Loucy (cell line): ENCODE results near the gene MEGF9.

Experiments
- H2AFZ ChIP-seq: fragments of 200-600 bp; sonication (generic); 2 replicates; pipeline ENCODE4 v1.6.0; 2016; ENCODE audit warnings: antibody characterized with exemption, mild to moderate bottlenecking, low read length, moderate library complexity
- H3F3A ChIP-seq: fragments of 200-600 bp; 2 replicates; pipeline ENCODE4 v1.6.0; 2016; ENCODE audit warnings: antibody characterized with exemption, low read depth, mild to moderate bottlenecking
- H3K27me3 ChIP-seq: fragments of 200-600 bp; sonication (generic); 2 replicates; pipeline ENCODE4 v1.6.1; 2014; ENCODE audit warnings: low read length, mild to moderate bottlenecking; ENCODE audit not compliant: insufficient read depth, poor library complexity, severe bottlenecking
- H3K36me3 ChIP-seq: fragments of 200-600 bp; sonication (generic); 2 replicates; pipeline ENCODE4 v1.6.1; 2016; ENCODE audit warnings: low read length; ENCODE audit not compliant: insufficient read depth
- H3K4me1 ChIP-seq: fragments of 200-600 bp; sonication (generic); 2 replicates; pipeline ENCODE4 v1.5.1; 2014; ENCODE audit warnings: low read length, mild to moderate bottlenecking; ENCODE audit not compliant: insufficient read depth, poor library complexity, severe bottlenecking
- H3K4me2 ChIP-seq: fragments of 200-600 bp; sonication (generic); 2 replicates; pipeline ENCODE4 v1.6.0; 2014; ENCODE audit warnings: antibody characterized with exemption, low read length, low read depth, mild to moderate bottlenecking; ENCODE audit not compliant: poor library complexity, severe bottlenecking
- H3K4me3 ChIP-seq: fragments of 200-600 bp; sonication (generic); 2 replicates; pipeline ENCODE4 v1.5.1; 2014; ENCODE audit warnings: low read length, mild to moderate bottlenecking, mixed read lengths; ENCODE audit not compliant: poor library complexity, severe bottlenecking
- H3K79me2 ChIP-seq: fragments of 200-600 bp; sonication (generic); 2 replicates; pipeline ENCODE4 v1.6.1; 2014; ENCODE audit warnings: low read length; ENCODE audit not compliant: insufficient read depth
- H3K9ac ChIP-seq: fragments of 200-600 bp; sonication (generic); 2 replicates; pipeline ENCODE4 v1.6.0; 2014; ENCODE audit warnings: mild to moderate bottlenecking, low read depth, low read length, moderate library complexity; ENCODE audit not compliant: poor library complexity, severe bottlenecking
- H3K9me2 ChIP-seq: fragments of 200-600 bp; sonication (generic); replicated peaks from 2 replicates; pipeline ENCODE4 v1.6.1; 2016; ENCODE audit warnings: low read depth, low read length, mixed read lengths
- H3K9me3 ChIP-seq: fragments of 200-600 bp; sonication (generic); 2 replicates; pipeline ENCODE4 v1.6.1; 2014; ENCODE audit warnings: mild to moderate bottlenecking, antibody characterized with exemption, low read length, low read depth; ENCODE audit not compliant: insufficient read depth
- H4K20me1 ChIP-seq: fragments of 200-600 bp; sonication (generic); 2 replicates; pipeline ENCODE4 v1.6.0; 2014; ENCODE audit warnings: antibody characterized with exemption, low read length, mild to moderate bottlenecking; ENCODE audit not compliant: insufficient read depth, poor library complexity, severe bottlenecking
- CTCF ChIP-seq: fragments of 200-600 bp; sonication (generic); conservative IDR thresholded peaks from 2 replicates; pipeline ENCODE4 v1.5.1; 2014; ENCODE audit warnings: mild to moderate bottlenecking, antibody characterized with exemption, low read length
- EZH2phosphoT487 ChIP-seq: fragments of 200-600 bp; IDR thresholded peaks from 2 replicates; pipeline ENCODE4 v1.6.1; 2018; ENCODE audit warnings: antibody characterized with exemption, mild to moderate bottlenecking, moderate library complexity, borderline replicate concordance

MEGF9 gene

GRCh38 chr9:120714088-120714845 is at the start of gene MEGF9:
Gene MEGF9, minus strand, starts transcription at chr9:120714470. Its CDS starts 112 bp downstream, at chr9:120714358.
- Histone ChIP-seq H3K9me3 (no peaks in the 10 kb centered on the region), H4K20me1 (peaks cover 7% of the 10 kb centered on the region), H3K27me3 (no peaks in the 10 kb centered on the region), H3K9me2 (no peaks in the 10 kb centered on the region), H2AFZ (peak within 1 kb of the TSS; percentile 93), H3K4me3 (peak within 1 kb of the TSS; percentile 88), H3F3A (no peaks in the 10 kb centered on the region), H3K79me2 (peaks cover 40% of the 10 kb centered on the region), H3K9ac (peak within 1 kb of the TSS; percentile 81), H3K4me1 (peaks cover 44% of the 10 kb centered on the region), H3K4me2 (peak within 1 kb of the TSS; percentile 85), H3K36me3 (no peaks in the 10 kb centered on the region)
- TF ChIP-seq CTCF (no peak), EZH2phosphoT487 (no peak)

GRCh38 chr9:120761006-120761405 is 46.7 kb upstream of the MEGF9 start:
- peaks cover 48% of the 10 kb centered on the region; the same call in 1 of the 2 replicates for H3K36me3 ChIP-seq
- no peaks in the 10 kb centered on the region for H4K20me1 ChIP-seq
- H3K4me2 ChIP-seq, result no peak overlapping the region
- TF ChIP-seq CTCF, result no peak
- H3K9me2 ChIP-seq, result no peaks in the 10 kb centered on the region
- no peak overlapping the region for H3K9ac ChIP-seq
- no peaks in the 10 kb centered on the region for H3K27me3 ChIP-seq
- no peak overlapping the region for H2AFZ ChIP-seq
- H3K4me1 ChIP-seq, result peaks cover 23% of the 10 kb centered on the region
- H3K4me3 ChIP-seq, result no peak overlapping the region
- H3F3A ChIP-seq, result 0 out of 2 replicates have a peak, but pooled peaks cover 5% of the 10 kb centered on the region
- H3K9me3 ChIP-seq, result no peaks in the 10 kb centered on the region
- H3K79me2 ChIP-seq, result no peaks in the 10 kb centered on the region

- peaks cover 23% of the 10 kb centered on the region for H3K4me1 ChIP-seq
- 0 out of 2 replicates have a peak, but pooled peaks cover 5% of the 10 kb centered on the region for H3F3A ChIP-seq
- H4K20me1 ChIP-seq, result no peaks in the 10 kb centered on the region
- H3K4me3 ChIP-seq, result no peak overlapping the region
- no peaks in the 10 kb centered on the region for H3K27me3 ChIP-seq
- no peak overlapping the region for H2AFZ ChIP-seq
- no peaks in the 10 kb centered on the region for H3K9me3 ChIP-seq
- H3K4me2 ChIP-seq, result no peak overlapping the region
- no peaks in the 10 kb centered on the region for H3K79me2 ChIP-seq
- TF ChIP-seq EZH2phosphoT487, result no peak
- no peak for TF ChIP-seq CTCF
- no peaks in the 10 kb centered on the region for H3K9me2 ChIP-seq
- H3K36me3 ChIP-seq, result peaks cover 46% of the 10 kb centered on the region; the same call in 1 of the 2 replicates
- H3K9ac ChIP-seq, result no peak overlapping the region
Measured at GRCh38 chr9:120759755-120760400, 45.6 kb upstream of the MEGF9 start.
